GM18508 (cell line): ENCODE data around the gene NCR2.

Experiments
- ATAC-seq: cut with Tn5 transposase; IDR thresholded peaks from one replicate; pipeline ENCODE4 v1.9.1; 2021; ENCODE audit warnings: moderate number of reproducible peaks; ENCODE audit not compliant: insufficient read depth, unreplicated experiment

NCR2 gene

DNA sequence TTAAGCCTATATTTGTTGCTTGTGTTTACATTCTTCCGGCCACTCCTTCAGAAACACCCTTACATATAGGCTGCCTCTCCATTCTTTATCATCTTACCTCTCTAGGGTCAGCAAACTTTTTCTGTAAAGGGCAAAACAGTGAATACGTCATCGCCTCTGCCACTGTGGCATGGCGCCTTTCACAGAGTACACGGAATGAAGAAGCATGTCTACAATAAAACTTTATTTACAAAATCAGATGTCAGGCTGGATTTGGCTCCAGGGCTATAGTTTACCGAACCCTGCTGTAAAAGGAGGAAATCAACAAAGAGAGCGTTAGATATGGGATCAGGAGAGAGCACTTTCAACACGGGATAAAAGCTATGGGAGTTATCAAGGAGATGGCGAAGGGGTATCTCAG lies 9.3 kb upstream of the NCR2 start:
- no peak for ATAC-seq

- no peak for ATAC-seq
Measured at GRCh38 chr6:41327177-41327576, 8.2 kb upstream of the NCR2 start.

DNA sequence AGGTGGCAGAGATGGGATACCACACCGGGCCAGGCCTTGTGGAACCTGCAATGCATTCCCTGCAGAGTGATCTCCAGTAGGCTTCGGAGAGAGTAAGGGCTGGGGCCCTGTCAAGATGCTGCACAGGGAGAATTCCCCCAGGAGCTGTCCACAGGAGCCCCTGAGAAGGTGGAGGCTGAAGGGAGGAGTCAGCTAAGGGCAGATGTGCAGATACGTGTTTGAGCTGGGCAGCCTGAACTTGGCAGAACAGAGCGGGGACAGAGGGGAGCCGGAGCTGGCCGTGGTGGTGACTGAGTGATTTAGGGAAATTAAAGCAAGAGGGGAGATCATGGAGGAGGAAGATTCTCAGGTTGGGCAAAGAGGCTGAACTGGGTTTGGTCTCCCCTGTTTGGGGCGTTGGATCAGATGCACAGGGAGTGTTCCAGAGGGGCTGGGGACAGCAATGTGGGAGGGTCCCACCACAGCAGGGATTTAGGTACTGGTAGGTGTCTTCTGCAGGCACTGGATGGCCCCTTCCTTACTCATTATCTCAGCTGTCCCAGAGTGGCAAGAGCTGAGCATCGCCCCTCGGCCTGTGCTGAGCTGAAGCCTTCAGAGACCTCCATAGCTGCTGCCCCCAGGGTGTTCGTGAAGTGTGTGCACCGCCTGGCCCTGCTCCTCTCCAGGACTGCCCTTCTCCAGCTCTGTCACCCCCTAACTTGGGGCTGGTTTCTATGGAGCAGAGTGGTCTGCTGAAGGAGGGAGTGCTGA lies 3.8 kb upstream of the NCR2 start:
- ATAC-seq, result no peak

DNA sequence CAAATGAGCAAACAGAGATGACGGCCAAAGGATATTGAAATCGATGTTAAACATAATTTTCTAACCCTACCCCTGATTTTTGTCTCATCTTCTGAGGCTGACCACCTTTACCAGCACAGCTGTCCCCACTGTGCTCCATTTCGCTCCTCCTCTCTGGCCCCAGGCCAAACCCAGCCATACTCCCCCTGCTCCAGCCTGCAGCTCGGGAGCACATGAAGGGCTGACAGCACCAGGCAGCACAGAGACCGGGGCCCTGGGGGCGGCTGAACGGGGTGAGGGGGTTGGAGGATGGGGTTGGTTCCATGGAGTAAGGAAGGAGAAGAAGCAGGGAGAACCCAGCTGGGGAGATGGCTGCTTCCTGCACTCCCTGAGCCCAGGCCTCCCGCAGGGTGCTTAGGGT lies 3.2 kb upstream of the NCR2 start:
- ATAC-seq, result no peak

- ATAC-seq, result no peak
Measured at GRCh38 chr6:41332842-41333736, 2.3 kb upstream of the NCR2 start.

- ATAC-seq, result no peak
Measured at GRCh38 chr6:41334482-41335040, 847 bp upstream of the NCR2 start.

GRCh38 chr6:41335943-41336342 lies 535 bp downstream of the NCR2 start:
- no peak for ATAC-seq

DNA sequence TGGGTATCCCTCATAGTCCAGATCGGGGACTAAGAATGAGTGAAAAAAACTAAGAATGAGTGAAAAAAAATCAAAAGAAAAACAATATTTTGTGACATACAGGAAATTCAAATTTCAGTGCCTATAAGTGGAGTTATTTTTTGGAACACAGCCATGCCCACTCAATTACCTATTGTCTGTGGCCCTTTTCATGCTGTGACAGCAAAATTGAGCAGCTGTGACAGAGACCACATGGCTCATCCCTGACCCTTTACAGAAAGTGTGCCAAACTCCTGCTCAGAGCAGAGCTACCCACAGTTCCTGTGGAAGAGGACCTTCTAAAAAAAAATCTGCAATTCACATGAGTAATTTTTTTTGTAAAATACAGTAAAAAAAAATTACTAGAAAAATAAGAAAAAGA lies 1.4 kb downstream of the NCR2 start:
- ATAC-seq, result no peak

DNA sequence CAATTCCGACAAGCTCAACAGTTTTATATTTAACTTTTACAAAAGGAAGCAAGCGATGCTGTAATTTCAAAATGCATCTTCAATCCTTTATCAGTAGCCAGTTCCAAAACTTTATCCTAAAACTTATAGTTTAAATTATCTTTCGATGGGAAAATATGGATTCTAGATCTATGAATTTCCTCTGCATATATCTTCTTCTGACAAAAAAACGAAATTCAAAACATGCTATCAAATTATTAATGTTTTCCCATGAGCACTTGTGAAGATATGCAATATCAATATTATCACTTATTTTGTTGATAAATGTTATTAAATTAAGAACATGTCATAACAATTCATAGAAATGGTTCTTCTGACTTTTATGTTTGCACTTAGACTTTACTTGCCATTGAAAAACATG lies 2.3 kb downstream of the NCR2 start:
- no peak for ATAC-seq

GRCh38 chr6:41338659-41339058 lies 3.3 kb downstream of the NCR2 start:
- no peak for ATAC-seq

DNA sequence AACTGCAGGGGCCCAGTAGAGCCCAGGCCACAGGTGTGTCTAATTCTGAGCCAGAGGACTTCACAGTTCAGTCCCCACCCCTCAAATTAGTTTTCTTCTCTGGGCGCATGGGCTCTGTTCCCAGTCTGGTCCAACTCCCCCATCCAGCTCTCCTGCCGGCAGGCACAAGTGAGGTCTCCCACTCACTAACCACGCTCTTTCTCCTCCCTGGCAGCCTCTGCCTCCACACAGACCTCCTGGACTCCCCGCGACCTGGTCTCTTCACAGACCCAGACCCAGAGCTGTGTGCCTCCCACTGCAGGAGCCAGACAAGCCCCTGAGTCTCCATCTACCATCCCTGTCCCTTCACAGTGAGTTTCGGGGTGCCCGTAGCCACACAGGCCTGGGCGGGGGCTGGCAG lies 6.2 kb downstream of the NCR2 start:
- ATAC-seq, result no peak

- ATAC-seq, result no peak
Measured at GRCh38 chr6:41342241-41342640, 6.8 kb downstream of the NCR2 start.

GRCh38 chr6:41343641-41344187 lies 8.3 kb downstream of the NCR2 start:
- no peak for ATAC-seq

GRCh38 chr6:41344876-41345275 lies 9.5 kb downstream of the NCR2 start:
- no peak for ATAC-seq

- ATAC-seq, result no peak
Measured at GRCh38 chr6:41345901-41346300, 10.5 kb downstream of the NCR2 start.

DNA sequence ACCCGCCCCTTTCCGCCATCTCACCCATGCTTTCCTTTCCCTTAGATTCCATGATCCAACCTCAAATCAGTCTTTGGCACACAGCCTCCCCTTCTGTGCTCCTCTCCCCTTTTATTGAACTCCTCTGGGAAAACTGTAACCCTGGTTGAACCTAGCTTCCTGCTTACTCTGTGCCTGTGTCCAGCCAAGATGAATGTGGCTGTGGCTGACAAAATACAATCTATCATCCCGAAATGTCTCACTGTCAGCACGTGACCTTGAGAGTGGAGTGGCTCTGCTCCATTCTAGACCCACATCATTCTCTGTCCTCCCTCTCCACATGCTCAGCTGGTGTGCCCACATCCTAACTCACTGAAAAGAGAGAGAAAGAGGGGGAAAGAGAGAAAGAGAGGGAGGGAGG lies 11.0 kb downstream of the NCR2 start:
- ATAC-seq, result no peak

GRCh38 chr6:41347378-41348050 lies 12.1 kb downstream of the NCR2 start:
- no peak for ATAC-seq

DNA sequence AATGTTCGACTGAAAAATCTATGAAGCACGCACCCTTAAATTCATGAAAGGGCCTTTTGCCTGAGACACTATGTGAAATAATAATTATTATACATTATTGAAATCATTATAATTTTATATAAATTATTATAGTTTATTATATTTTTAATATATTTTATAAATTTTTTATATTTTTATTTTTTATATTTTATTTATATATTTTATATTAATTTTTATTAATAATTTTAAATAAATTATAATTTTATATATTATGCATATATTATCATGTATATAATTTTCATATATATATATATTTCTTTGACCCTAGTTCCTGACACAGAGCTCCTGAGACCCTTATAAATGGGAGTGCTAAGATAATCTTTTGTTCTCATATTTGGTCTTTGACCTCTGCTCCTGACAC lies 13.5 kb downstream of the NCR2 start:
- ATAC-seq, result no peak

- ATAC-seq, result no peak
Measured at GRCh38 chr6:41352396-41352795, 17.0 kb downstream of the NCR2 start.

DNA sequence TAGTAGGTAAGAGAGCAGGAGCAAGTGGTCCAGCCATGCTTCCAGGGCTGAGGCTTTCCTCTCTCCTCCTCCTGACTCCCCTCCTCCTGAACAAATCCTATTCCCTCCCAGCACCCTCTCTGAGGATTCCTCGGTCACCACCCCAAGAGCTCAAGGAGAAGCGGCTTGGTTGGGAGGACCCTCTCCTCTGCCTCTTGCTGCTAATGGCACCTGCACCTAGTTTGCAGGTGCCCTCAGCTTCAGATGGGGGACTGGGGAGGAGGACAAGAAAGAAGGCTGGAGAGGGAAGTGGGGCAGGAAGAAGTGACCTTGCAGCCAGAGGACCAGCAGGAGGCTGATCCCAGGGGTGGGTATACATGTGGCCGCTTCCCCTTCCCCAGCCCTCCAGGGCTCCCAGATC lies 17.5 kb downstream of the NCR2 start:
- ATAC-seq, result no peak

- ATAC-seq, result no peak
Measured at GRCh38 chr6:41353333-41353732, 17.9 kb downstream of the NCR2 start.
